ENCODE data around the gene ADNP. TPM values are rescaled to one million over a fixed set of nuclear protein-coding genes. Genes with fewer than 3 reads are reported as not detected.

Gene ADNP
- total and polyA plus RNA-seq, 2 of the 13 experiments (the other 11 are each of a cell fraction or from before 2014, with no cell fraction given) = 21.0 to 21.5 TPM

DNA sequence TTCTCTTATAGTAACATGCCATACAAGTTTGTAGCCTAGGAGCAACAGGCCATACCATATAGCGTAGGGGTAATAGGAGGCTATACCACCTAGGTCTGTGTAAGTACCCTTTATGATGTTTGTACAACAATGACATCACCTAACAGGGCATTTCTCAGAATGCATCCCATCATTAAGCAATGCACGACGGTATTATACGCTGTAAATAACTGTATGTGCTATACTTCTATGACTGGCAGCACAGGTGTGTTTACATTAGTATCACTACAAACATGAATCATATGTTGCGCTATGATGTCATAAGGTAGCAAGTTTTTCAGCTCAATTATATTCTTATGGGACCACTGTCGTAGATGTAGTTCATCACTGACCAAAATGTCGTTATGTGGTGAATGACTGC, 31.0 kb downstream of the ADNP start:
- H3K4me2 ChIP-seq (ENCODE audit: low read depth, low read length) = no peak overlapping the region
- peaks cover 26% of the 10 kb centered on the region for H3K79me2 ChIP-seq (ENCODE audit: insufficient read depth, low read length)
- peaks cover 18% of the 10 kb centered on the region for H3K4me1 ChIP-seq (ENCODE audit: insufficient read depth, low read length)
- H3K27me3 ChIP-seq (ENCODE audit: control insufficient read depth in 1 of 2, insufficient read depth in 2 of 2, low read length in 2 of 2) = no peaks in the 10 kb centered on the region
- H3K36me3 ChIP-seq (replicated peaks in 1 of 2; ENCODE audit: control insufficient read depth in 1 of 2, insufficient read depth in 2 of 2, low read length in 2 of 2) = peaks cover 19 to 70% of the 10 kb centered on the region in 2 experiments
- peaks cover 23% of the 10 kb centered on the region for H4K20me1 ChIP-seq (ENCODE audit: insufficient read depth, low read length)
- ATAC-seq (no peak), DNase-seq (ENCODE audit: low spot score) (no peak), FAIRE-seq (no peak)
- TF ChIP-seq CREB1 (IDR thresholded peaks at IDR 0.05) (peak; percentile 88), CREB1 (CRISPR knock-in tag; IDR thresholded peaks at IDR 0.05) (no peak), CBX1 (IDR thresholded peaks at IDR 0.05; ENCODE audit: low read depth) (no peak), DPF2 (CRISPR knock-in tag; IDR thresholded peaks at IDR 0.05; ENCODE audit: borderline replicate concordance, low read depth) (no peak), ATF7 (IDR thresholded peaks at IDR 0.05) (peak; percentile 92), ATF7 (CRISPR knock-in tag; IDR thresholded peaks at IDR 0.05) (no peak), ZNF672 (CRISPR knock-in tag; IDR thresholded peaks at IDR 0.05) (no peak), ZBTB21 (CRISPR knock-in tag; IDR thresholded peaks at IDR 0.05) (peak; percentile 44; the same call in 1 of the 2 replicates), ZNF598 (CRISPR knock-in tag; IDR thresholded peaks at IDR 0.05; ENCODE audit: borderline replicate concordance) (no peak), FOXM1 (CRISPR knock-in tag; IDR thresholded peaks at IDR 0.05) (no peak)
- TF ChIP-seq, protein P1, sequence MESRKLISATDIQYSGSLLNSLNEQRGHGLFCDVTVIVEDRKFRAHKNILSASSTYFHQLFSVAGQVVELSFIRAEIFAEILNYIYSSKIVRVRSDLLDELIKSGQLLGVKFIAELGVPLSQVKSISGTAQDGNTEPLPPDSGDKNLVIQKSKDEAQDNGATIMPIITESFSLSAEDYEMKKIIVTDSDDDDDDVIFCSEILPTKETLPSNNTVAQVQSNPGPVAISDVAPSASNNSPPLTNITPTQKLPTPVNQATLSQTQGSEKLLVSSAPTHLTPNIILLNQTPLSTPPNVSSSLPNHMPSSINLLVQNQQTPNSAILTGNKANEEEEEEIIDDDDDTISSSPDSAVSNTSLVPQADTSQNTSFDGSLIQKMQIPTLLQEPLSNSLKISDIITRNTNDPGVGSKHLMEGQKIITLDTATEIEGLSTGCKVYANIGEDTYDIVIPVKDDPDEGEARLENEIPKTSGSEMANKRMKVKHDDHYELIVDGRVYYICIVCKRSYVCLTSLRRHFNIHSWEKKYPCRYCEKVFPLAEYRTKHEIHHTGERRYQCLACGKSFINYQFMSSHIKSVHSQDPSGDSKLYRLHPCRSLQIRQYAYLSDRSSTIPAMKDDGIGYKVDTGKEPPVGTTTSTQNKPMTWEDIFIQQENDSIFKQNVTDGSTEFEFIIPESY (CRISPR knock-in tag; IDR thresholded peaks at IDR 0.05) = peak; percentile 63; the same call in 1 of the 2 replicates
- TF ChIP-seq, protein P2, sequence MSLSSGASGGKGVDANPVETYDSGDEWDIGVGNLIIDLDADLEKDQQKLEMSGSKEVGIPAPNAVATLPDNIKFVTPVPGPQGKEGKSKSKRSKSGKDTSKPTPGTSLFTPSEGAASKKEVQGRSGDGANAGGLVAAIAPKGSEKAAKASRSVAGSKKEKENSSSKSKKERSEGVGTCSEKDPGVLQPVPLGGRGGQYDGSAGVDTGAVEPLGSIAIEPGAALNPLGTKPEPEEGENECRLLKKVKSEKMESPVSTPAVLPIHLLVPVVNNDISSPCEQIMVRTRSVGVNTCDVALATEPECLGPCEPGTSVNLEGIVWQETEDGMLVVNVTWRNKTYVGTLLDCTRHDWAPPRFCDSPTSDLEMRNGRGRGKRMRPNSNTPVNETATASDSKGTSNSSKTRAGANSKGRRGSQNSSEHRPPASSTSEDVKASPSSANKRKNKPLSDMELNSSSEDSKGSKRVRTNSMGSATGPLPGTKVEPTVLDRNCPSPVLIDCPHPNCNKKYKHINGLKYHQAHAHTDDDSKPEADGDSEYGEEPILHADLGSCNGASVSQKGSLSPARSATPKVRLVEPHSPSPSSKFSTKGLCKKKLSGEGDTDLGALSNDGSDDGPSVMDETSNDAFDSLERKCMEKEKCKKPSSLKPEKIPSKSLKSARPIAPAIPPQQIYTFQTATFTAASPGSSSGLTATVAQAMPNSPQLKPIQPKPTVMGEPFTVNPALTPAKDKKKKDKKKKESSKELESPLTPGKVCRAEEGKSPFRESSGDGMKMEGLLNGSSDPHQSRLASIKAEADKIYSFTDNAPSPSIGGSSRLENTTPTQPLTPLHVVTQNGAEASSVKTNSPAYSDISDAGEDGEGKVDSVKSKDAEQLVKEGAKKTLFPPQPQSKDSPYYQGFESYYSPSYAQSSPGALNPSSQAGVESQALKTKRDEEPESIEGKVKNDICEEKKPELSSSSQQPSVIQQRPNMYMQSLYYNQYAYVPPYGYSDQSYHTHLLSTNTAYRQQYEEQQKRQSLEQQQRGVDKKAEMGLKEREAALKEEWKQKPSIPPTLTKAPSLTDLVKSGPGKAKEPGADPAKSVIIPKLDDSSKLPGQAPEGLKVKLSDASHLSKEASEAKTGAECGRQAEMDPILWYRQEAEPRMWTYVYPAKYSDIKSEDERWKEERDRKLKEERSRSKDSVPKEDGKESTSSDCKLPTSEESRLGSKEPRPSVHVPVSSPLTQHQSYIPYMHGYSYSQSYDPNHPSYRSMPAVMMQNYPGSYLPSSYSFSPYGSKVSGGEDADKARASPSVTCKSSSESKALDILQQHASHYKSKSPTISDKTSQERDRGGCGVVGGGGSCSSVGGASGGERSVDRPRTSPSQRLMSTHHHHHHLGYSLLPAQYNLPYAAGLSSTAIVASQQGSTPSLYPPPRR (CRISPR knock-in tag; IDR thresholded peaks at IDR 0.05; ENCODE audit: borderline replicate concordance) = no peak
- WGBS (ENCODE audit: low lambda C conversion rate) = 98% methylated on average over 7 of the region's 7 CpGs
- ChIA-PET POLR2A (no interaction called here), CTCF (ENCODE audit: low intra/inter-chr PET ratio, low total read pairs) (no interaction called here)
- no peak overlapping the region for H2AFZ ChIP-seq (ENCODE audit: low read length)
- no peaks in the 10 kb centered on the region for H3K9me3 ChIP-seq (ENCODE audit: low read length)
- no peak overlapping the region for H3K4me3 ChIP-seq (replicated peaks in 1 of 3; ENCODE audit: insufficient read depth in 1 of 3, low read depth in 2 of 3, low read length in 3 of 3)
- no peak overlapping the region for H3K9ac ChIP-seq (ENCODE audit: insufficient read depth, low read depth, low read length)
- intact Hi-C loops (cut with micrococcal nuclease; ENCODE audit: unreplicated experiment) = no loop called here
- BruUV-seq (replicated peaks) = no TSS peak
- H3K27ac ChIP-seq (ENCODE audit: extremely low read length, insufficient read depth, low read length) = no peak overlapping the region
- in situ Hi-C loops (cut with HindIII; ENCODE audit: extremely low pct_ligation_motif_present, low pct_unique_long_range_greater_than_20kb) = no loop called here

All from HepG2 (cell line).